Ovary (tissue), 9 donors: ENCODE measurements around the gene PTPRG. TPM values are rescaled to one million over a fixed set of nuclear protein-coding genes. Genes with fewer than 3 reads are reported as not detected.

Source experiments
- DNase-seq, 5 donors: peaks; one replicate each; pipeline ENCODE4 v3.0.0-alpha.2; 2019 to 2020
- H3K27ac ChIP-seq, 2 donors: fragments of 200-600 bp; one replicate each; pipeline versions ENCODE4 v1.5.1 to v1.8.0; 2019 to 2022
- H3K27me3 ChIP-seq: fragments of 200-600 bp; one replicate; pipeline ENCODE4 v1.8.0; 2022
- H3K36me3 ChIP-seq: fragments of 200-600 bp; sonication (generic); one replicate; pipeline ENCODE4 v1.5.1; 2019
- H3K4me1 ChIP-seq: one replicate; pipeline ENCODE4 v1.8.1; 2013; ENCODE audit warnings: mild to moderate bottlenecking, moderate library complexity; ENCODE audit not compliant: insufficient read depth
- H3K4me3 ChIP-seq: fragments of 200-600 bp; sonication (generic); one replicate; pipeline ENCODE4 v1.5.1; 2017
- H3K9me3 ChIP-seq, 2 donors: fragments of 200-600 bp in 1 of 2; sonication (generic) in 1 of 2; one replicate each; pipeline versions ENCODE4 v1.5.1 to v1.8.1; 2013 to 2019; ENCODE audit warnings: mild to moderate bottlenecking in 1 of 2, moderate library complexity in 1 of 2
- CTCF ChIP-seq, 3 donors: fragments of 450-650 bp in 2 of 3; fragments of 200-600 bp in 1 of 3; IDR thresholded peaks; one replicate each; pipeline versions ENCODE4 v1.5.1 to v1.8.0; 2016 to 2022; ENCODE audit warnings: antibody characterized with exemption in 3 of 3, mild to moderate bottlenecking in 1 of 3
- EP300 ChIP-seq: sonication (generic); formaldehyde crosslinking; IDR thresholded peaks from one replicate; pipeline ENCODE4 v1.6.1; 2017; ENCODE audit warnings: antibody characterized with exemption
- POLR2A ChIP-seq: fragments of 450-650 bp; IDR thresholded peaks from one replicate; pipeline ENCODE4 v1.6.1; 2017; ENCODE audit warnings: antibody characterized with exemption, mild to moderate bottlenecking, moderate library complexity
- WGBS, 3 donors: extraction: QIAGEN DNeasy Blood & Tissue Kit in 1 of 3; methylation state at CpG; one replicate each; pipeline versions ENCODE4 v1.1.5 to v1.1.7; 2013 to 2017; 5-methylcytosine and 5-hydroxymethylcytosine counted together
- intact Hi-C, 4 donors: fragments of 100-400 bp; cut with DNase I; formaldehyde crosslinking; loops; one replicate each; pipeline versions ENCODE4 v1.11.0 to v1.15.1; 2022 to 2023
- polyA plus RNA-seq, 2 donors: library from polyadenylated mRNA; stranded (reverse); fragments of 200-250 nt in 1 of 2; fragments of 350-450 nt in 1 of 2; fragmentation: Illumina TruSeq in 1 of 2; extraction: RNeasy Lipid Tissue Mini Kit (QIAGEN cat#74804) in 1 of 2; gene quantifications; one replicate each; pipeline ENCODE4 v1.2.3, GENCODE V29; 2013 to 2014
- total RNA-seq, 7 donors: library from RNA; depleted of rRNA in 2 of 7; stranded (reverse); fragments of >200 nt in 2 of 7; fragmentation: NEBNext Ultra II Directional in 3 of 7; extraction: Animal tissue kit (Norgen Biotek cat#: 25700) in 3 of 7; gene quantifications; one replicate each; pipeline versions ENCODE4 v1.1.0 to v1.2.4, GENCODE V29; 2016 to 2023
- donor health status: DM: no; HTN: no; CAD: no; lungs with moderate emphysema.
- donor health status: DM: no; HTN: no; CAD: no.
- donor health status: Bipolar disorder and iron deficiency.
- donor health status: DM: yes; HTN: yes; CAD: no.
- donor health status: DM: no; HTN: no; CAD: no.
- donor health status: DM: yes; HTN: yes; CAD: no.

PTPRG gene
- total and polyA plus RNA-seq, 9 donors: 18.2 to 87.9 (median 47.7) TPM

DNA sequence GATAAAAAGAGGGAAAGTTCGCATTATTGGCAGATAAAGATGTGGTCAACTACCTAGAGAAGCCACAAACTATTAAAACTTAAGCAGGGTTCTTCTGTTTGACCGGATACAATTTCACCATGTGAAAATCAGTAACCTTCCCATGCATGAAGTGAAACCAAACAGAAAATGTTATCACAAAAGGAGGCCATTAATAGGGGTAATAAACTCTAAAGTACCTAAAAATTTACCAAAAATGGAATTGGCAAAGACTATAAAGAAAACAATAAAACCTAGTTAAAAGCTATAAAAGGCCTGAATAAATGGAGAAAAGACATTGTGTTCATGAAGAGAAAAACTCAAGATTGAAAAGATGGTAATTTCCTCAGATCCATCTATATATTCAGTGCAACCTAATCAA, 728.6 kb downstream of the PTPRG start:
- DNase-seq: no peak
- no peak overlapping the region for H3K4me3 ChIP-seq
- H3K4me1 ChIP-seq: no peaks in the 10 kb centered on the region
- WGBS, 3 donors: 93 to 97% (median 96%) methylated on average over 2 of the region's 2 CpGs
- TF ChIP-seq EP300 (no peak), CTCF (IDR thresholded peaks at IDR 0.05) (no peak), POLR2A (no peak)
- intact Hi-C loops: loop anchor here in 1 of 4 donors (1.0 kb wide), 1 partner anchor 42 kb away; no protein-coding TSS in a partner anchor
- no peaks in the 10 kb centered on the region for H3K36me3 ChIP-seq
- H3K9me3 ChIP-seq: no peaks in the 10 kb centered on the region
- H3K27ac ChIP-seq: no peak overlapping the region
- H3K27me3 ChIP-seq: no peaks in the 10 kb centered on the region

GRCh38 chr3:62293051-62293780, 731.8 kb downstream of the PTPRG start:
- no peak overlapping the region for H3K27ac ChIP-seq
- no peaks in the 10 kb centered on the region for H3K9me3 ChIP-seq
- WGBS, 3 donors: 92 to 95% (median 94%) methylated on average over 2 of the region's 2 CpGs
- intact Hi-C loops: no loop called here
- no peak overlapping the region for H3K4me3 ChIP-seq
- TF ChIP-seq POLR2A: no peak
- H3K27me3 ChIP-seq: no peaks in the 10 kb centered on the region
- no peaks in the 10 kb centered on the region for H3K36me3 ChIP-seq
- H3K4me1 ChIP-seq: no peaks in the 10 kb centered on the region
- DNase-seq: no peak

GRCh38 chr3:62295571-62295970, 734.2 kb downstream of the PTPRG start:
- intact Hi-C loops: no loop called here
- no peak overlapping the region for H3K4me3 ChIP-seq
- no peak for DNase-seq
- 89 to 92% (median 92%) methylated on average over 2 of the region's 2 CpGs for WGBS, 3 donors
- no peaks in the 10 kb centered on the region for H3K9me3 ChIP-seq
- no peak for TF ChIP-seq EP300
- TF ChIP-seq CTCF (IDR thresholded peaks at IDR 0.05): no peak
- TF ChIP-seq POLR2A: no peak
- no peak overlapping the region for H3K27ac ChIP-seq
- H3K36me3 ChIP-seq: no peaks in the 10 kb centered on the region
- no peaks in the 10 kb centered on the region for H3K4me1 ChIP-seq
- no peaks in the 10 kb centered on the region for H3K27me3 ChIP-seq

DNA sequence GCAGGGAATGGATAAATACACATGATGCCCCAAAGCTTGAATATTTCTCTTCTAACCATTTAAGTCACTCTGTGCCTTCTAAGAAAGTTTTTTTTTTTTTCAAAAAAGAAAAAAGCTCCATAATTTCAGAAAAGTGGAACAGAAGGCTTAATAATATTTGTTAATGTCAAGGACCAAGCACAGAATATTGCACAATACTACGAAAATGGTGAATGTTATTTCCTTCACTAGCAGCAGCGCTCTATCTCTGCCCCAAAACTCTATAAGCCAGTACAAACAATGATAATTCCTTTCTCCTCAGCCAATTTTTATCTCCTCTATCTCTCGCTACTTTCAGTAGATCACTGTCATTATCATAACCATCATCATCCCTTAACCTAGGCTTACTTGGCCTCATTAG, 739.2 kb downstream of the PTPRG start:
- DNase-seq: no peak
- H3K27me3 ChIP-seq: no peaks in the 10 kb centered on the region
- H3K9me3 ChIP-seq: no peaks in the 10 kb centered on the region
- no peak for TF ChIP-seq POLR2A
- TF ChIP-seq EP300: no peak
- no peak for TF ChIP-seq CTCF (IDR thresholded peaks at IDR 0.05)
- H3K36me3 ChIP-seq: no peaks in the 10 kb centered on the region
- no peaks in the 10 kb centered on the region for H3K4me1 ChIP-seq
- WGBS, 3 donors: 40 to 69% (median 60%) methylated on average over 3 of the region's 3 CpGs
- H3K27ac ChIP-seq: no peak overlapping the region
- intact Hi-C loops: no loop called here
- H3K4me3 ChIP-seq: no peak overlapping the region

- 8 to 23% (median 17%) methylated on average over 1 of the region's 1 CpG for WGBS, 3 donors
- intact Hi-C loops: no loop called here
- Histone ChIP-seq H3K9me3 (no peaks in the 10 kb centered on the region), H3K4me3 (no peak overlapping the region), H3K27ac (no peak overlapping the region), H3K36me3 (no peaks in the 10 kb centered on the region), H3K4me1 (no peaks in the 10 kb centered on the region), H3K27me3 (no peaks in the 10 kb centered on the region)
- DNase-seq: no peak
- TF ChIP-seq CTCF (IDR thresholded peaks at IDR 0.05) (no peak), EP300 (no peak), POLR2A (no peak)
Measured at GRCh38 chr3:62312201-62312600, 750.8 kb downstream of the PTPRG start.
